DLD1 (cell line): ENCODE data around the gene RHBDF2.
"Not testable (repeated sequence)": the region's sequence is repeated elsewhere in the genome, so short reads cannot be mapped to it uniquely, and the experiment has no call there.

Experiments used
- in situ Hi-C: cut with HindIII; loops from 2 replicates; pipeline ENCODE4 v1.10.0; 2017; ENCODE audit warnings: low sequenced_read_pairs

RHBDF2 gene

GRCh38 chr17:76527016-76527415 is 25.8 kb upstream of the RHBDF2 start:
- in situ Hi-C loops = not testable (repeated sequence)

- in situ Hi-C loops = not testable (repeated sequence)
These were observed 24.2 kb upstream of the RHBDF2 start for GRCh38 chr17:76525513-76525833.

GRCh38 chr17:76524598-76525512 is 23.6 kb upstream of the RHBDF2 start:
- in situ Hi-C loops = no loop called here

DNA sequence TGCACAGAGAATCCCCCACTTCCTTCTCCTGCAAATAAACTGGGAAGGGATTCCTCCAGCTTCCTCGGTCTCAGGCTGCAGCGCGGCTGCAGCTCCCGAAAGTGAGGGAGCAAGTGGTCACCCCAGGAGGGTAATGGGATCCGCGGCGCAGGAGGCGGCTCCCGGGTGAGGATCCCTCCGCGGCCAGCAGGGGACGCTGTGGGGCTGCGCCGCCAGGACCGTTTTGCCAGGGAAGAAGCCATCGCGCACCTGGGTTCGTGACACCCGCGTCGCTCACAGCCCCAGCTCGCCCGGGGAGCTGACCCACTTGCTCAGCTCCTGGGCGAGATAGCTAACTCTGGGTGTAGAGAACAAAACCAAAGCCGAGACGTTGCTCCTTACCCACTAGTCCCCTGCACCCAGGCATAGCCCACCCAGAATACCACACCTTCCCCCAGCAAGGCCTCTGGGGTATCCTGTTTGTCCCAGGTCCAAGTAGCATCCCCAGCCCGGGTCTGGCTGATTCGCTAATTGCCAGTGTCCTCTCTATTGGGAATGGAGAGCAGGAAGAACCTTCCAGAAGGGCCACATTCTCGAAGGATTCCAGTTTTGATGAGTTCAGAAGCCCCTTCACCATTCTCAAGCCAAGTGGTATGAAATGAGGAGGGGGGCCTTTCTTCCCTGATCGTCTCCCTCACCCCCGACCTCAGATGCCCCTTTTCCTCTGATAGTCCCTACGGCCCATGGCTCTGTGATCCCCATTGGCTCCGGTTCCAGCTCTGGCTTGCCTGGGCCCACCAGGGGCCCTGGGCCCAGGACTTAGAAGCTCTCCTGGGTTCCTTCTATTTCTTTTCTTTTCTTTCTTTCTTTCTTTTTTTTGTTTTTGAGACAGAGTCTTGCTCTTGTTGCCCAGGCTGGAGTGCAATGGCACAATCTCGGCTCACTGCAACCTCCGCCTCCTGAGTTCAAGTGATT is 22.1 kb upstream of the RHBDF2 start:
- in situ Hi-C loops = no loop called here

DNA sequence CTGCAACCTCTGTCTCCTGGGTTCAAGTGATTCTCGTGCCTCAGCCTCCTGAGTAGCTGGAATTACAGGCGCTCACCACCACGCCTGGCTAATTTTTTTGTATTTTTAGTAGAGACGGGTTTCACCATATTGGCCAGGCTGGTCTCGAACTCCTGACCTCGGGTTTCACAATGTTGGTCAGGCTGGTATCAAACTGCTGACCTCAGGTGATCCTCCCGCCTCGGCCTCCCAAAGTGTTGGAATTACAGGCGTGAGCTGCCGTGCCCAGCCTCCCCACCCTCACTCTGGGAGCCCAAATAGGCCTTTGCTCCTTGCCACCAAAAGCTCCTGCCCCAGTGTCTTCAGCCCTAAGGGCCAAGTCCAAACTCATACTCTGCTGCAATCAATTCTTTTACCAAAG is 20.5 kb upstream of the RHBDF2 start:
- in situ Hi-C loops = not testable (repeated sequence)

DNA sequence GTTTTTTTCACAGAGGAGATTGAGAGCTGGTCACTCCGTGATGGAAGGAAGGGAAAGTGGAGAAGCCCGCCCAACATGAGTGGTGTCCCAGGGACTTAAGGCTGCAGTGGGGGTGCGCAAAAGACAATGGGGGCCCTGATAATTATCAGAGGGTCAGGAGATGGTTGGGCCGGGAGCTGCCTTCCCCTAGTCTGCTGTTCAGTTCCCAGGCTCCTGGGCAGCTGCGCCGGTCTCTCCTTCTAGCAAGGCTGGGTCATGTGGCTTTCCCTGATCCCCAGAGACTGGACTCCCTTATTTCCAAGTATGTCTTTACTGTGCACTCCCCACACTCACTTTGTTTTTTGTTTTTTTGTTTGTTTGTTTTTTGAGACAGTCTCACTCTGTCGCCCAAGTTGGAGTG is 20.0 kb upstream of the RHBDF2 start:
- in situ Hi-C loops = no loop called here

GRCh38 chr17:76519048-76519966 is 18.1 kb upstream of the RHBDF2 start:
- in situ Hi-C loops = no loop called here

DNA sequence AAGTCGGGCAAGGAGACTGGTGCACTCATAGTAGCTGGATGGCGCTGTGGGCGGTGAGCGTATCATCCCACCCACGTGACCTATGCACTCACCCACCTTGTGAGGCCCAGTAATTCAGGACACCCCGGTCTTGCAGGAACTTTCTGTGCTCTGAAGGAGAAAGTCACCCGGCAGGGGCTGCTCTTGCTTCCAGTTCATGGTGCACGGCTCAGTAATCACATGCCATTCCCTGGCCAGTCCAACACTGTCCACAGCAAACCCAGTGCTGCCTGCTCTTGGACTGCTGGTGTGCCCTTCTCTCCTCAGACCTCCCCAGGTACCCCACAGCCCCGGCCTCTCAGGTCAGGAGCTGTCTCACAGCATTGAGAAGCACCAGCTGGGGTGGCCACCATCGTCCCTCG is 16.4 kb upstream of the RHBDF2 start:
- in situ Hi-C loops = no loop called here

DNA sequence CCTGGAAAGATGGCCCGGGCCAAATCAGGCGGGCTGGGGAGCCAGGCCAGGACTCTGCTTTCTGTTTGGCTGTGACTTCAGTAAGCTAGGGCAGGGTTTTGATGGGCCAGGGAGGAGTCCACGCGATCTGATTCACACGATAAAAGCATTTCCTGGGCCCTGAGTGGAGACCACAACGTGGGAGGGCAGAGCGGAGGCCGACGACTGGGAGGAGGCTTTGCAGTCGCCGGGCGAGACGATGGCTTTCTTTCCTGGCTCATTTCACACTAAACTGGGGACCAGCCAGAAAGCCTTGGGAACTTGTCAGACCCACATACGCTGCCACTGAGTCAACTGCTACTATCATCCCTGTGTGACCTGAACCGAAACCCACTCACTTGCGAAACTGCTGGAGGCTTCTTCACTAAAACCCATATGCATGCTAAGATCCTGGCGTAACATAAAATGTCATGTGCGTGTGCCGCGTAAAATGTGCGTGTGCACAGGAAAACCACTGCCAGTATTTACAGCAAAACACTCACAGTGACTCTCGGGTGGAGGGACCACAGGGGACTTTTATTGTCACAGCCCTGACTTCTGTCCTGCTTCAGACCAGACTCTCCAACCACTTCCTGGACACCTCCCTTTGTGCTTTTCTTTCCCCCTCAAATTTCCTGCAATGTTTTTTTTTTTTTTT is 14.2 kb upstream of the RHBDF2 start:
- in situ Hi-C loops = no loop called here

DNA sequence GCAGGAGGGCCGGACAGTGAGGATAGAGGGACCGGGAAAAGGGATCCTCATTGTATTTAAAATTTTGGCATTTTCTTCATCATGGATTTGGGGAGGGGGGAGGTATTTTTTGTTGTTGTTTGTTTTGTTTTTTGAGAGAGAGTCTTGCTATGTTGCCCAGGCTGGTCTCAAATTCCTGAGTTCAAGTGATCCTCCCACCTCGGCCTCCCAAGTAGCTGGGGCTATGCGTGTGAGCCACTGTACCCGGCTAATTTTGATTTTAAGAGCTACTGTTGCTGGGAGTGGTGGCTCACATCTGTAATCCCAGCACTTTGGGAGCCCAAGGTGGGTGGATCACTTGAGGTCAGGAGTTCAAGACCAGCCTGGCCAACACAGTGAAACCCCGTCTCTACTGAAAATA is 13.1 kb upstream of the RHBDF2 start:
- in situ Hi-C loops = not testable (repeated sequence)

GRCh38 chr17:76513306-76513692 is 12.1 kb upstream of the RHBDF2 start:
- in situ Hi-C loops = no loop called here

GRCh38 chr17:76512366-76513305 is 11.4 kb upstream of the RHBDF2 start:
- in situ Hi-C loops = no loop called here

DNA sequence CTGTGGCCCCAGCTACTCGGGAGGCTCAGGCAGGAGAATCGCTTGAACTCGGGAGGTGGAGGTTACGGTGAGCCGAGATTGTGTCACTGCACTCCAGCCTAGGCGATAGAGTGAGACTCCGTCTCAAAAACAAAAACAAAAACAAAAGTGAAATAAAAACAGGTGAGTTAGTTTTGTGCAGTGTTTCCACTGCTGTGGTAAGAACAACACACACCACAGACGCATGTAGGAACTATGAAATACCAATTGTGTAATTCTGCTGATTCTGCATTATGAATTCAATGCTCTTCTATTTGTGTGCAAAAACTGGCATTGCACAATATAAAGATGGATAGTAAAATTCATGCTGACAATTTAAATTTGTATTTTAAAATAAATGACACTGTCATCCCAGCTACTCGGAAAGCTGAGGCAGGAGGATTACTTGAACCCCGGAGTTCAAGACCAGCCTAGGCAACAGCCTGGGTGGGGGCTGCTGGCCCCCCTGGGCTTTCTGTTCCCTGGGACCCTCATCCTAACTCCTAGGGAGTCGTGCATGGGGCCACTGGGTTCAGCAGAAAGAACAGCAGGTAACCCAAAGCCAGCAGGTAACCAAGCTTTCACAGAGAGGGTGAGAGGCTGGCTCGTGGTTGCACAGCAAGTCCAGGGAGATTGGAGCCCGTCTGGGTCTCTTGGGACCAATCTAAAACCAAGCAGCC is 10.6 kb upstream of the RHBDF2 start:
- in situ Hi-C loops = no loop called here

GRCh38 chr17:76510831-76511244 is 9.6 kb upstream of the RHBDF2 start:
- in situ Hi-C loops = no loop called here

DNA sequence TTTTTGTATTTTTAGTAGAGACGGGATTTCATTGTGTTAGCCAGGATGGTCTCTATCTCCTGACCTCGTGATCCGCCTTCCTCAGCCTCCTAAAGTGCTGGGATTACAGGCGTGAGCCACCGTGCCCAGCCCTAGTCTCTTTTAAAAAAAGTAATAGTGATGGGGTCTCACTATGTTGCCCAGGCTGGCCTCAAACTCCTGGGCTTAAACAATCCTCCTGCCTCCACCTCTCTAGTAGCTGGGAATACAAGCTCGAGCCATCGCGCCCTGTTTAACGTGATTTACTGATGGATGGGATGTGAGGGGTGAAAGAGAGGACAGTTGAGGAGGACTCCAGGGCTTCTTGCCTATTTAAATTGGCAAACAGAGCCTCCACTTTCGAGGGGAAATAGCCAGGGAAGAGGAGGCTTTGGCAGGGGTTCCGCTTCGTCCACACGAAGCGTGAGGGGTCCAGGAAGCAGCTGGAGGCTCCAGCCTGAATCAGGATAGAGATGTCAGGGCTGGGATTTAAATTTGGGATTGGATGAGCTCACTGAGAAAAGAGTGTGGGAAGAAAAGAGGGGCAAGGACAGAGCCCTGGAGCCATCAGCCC is 7.3 kb upstream of the RHBDF2 start:
- in situ Hi-C loops = not testable (repeated sequence)

GRCh38 chr17:76506408-76507345 is 5.5 kb upstream of the RHBDF2 start:
- in situ Hi-C loops = no loop called here

- in situ Hi-C loops = no loop called here
These were observed 2.9 kb upstream of the RHBDF2 start for GRCh38 chr17:76504117-76504516.
